Astrocyte of the hippocampus (primary cell): ENCODE data around the gene PTGIS.
"Not testable (repeated sequence)": the region's sequence is repeated elsewhere in the genome, so short reads cannot be mapped to it uniquely, and the experiment has no call there.

Experiments
- DNase-seq: peaks from one replicate; pipeline ENCODE4 v3.0.0; 2011; ENCODE audit warnings: low read depth, low spot score

The PTGIS gene

GRCh38 chr20:49567421-49568277 lies at the start of gene PTGIS:
TSS of gene PTGIS (minus strand) at chr20:49568137. CDS start at chr20:49568116, 21 bp downstream.
- DNase-seq: peak; percentile 66

GRCh38 chr20:49617394-49617793 lies 49.5 kb upstream of the PTGIS start:
- DNase-seq: not testable (repeated sequence)

- DNase-seq: no peak
Measured at GRCh38 chr20:49616154-49617007, 48.4 kb upstream of the PTGIS start.

GRCh38 chr20:49615401-49616153 lies 47.6 kb upstream of the PTGIS start:
- DNase-seq: peak; percentile 37

- not testable (repeated sequence) for DNase-seq
Measured at GRCh38 chr20:49615051-49615400, 47.1 kb upstream of the PTGIS start.

- DNase-seq: no peak
Measured at GRCh38 chr20:49614338-49615050, 46.6 kb upstream of the PTGIS start.

- no peak for DNase-seq
Measured at GRCh38 chr20:49612127-49612738, 44.3 kb upstream of the PTGIS start.

- not testable (repeated sequence) for DNase-seq
Measured at GRCh38 chr20:49611539-49612126, 43.7 kb upstream of the PTGIS start.

GRCh38 chr20:49610691-49611538 lies 43.0 kb upstream of the PTGIS start:
- DNase-seq: peak; percentile 82

GRCh38 chr20:49608752-49609670 lies 41.1 kb upstream of the PTGIS start:
- peak; percentile 71 for DNase-seq

GRCh38 chr20:49607568-49607967 lies 39.6 kb upstream of the PTGIS start:
- DNase-seq: no peak

GRCh38 chr20:49603209-49603627 lies 35.3 kb upstream of the PTGIS start:
- peak; percentile 41 for DNase-seq

GRCh38 chr20:49602345-49603208 lies 34.6 kb upstream of the PTGIS start:
- DNase-seq: no peak

- DNase-seq: no peak
Measured at GRCh38 chr20:49601153-49601924, 33.4 kb upstream of the PTGIS start.

GRCh38 chr20:49599746-49600113 lies 31.8 kb upstream of the PTGIS start:
- no peak for DNase-seq

GRCh38 chr20:49597825-49598395 lies 30.0 kb upstream of the PTGIS start:
- no peak for DNase-seq
